Measurements from ENCODE around the gene SPDL1.

- no peak for TF ChIP-seq POLR2AphosphoS5 (IDR thresholded peaks at IDR 0.05; ENCODE audit: insufficient read depth in 1 of 2, low read depth in 1 of 2)
- no peak for TF ChIP-seq POLR2A (IDR thresholded peaks at IDR 0.05)
These were observed 31.9 kb upstream of the SPDL1 start for GRCh38 chr5:169551696-169552095.
